Measurements from ENCODE around the gene MMP21. TPM values are rescaled to one million over a fixed set of nuclear protein-coding genes. Genes with fewer than 3 reads are reported as not detected.

Gene MMP21
- total and polyA plus RNA-seq, 2 of the 13 experiments (the other 11 are each of a cell fraction or from before 2014, with no cell fraction given), result not detected

GRCh38 chr10:125823663-125824251 is 48.1 kb upstream of the MMP21 start (continued):
- no peak for TF ChIP-seq SAFB2 (CRISPR knock-in tag; IDR thresholded peaks at IDR 0.05; ENCODE audit: borderline replicate concordance, low read depth)
- TF ChIP-seq KDM5A (IDR thresholded peaks at IDR 0.05; ENCODE audit: borderline replicate concordance, low read length), result peak; percentile 79
- no peak for TF ChIP-seq ESRRA (CRISPR knock-in tag; IDR thresholded peaks at IDR 0.05; ENCODE audit: low read depth)
- no peak for TF ChIP-seq ZNF577 (CRISPR knock-in tag; IDR thresholded peaks at IDR 0.05; ENCODE audit: borderline replicate concordance, low read depth)

- WGBS (ENCODE audit: low lambda C conversion rate), result under 1% methylated on average over 48 of the region's 74 CpGs
- ChIA-PET CTCF (ENCODE audit: low intra/inter-chr PET ratio, low total read pairs) (no interaction called here), POLR2A (interaction anchor here (0.9 to 2.0 kb wide), 5 partner anchors 9 to 45 kb away, joined by 3 to 9 read pairs (median 5); no protein-coding TSS in a partner anchor)
- intact Hi-C loops (cut with micrococcal nuclease; ENCODE audit: unreplicated experiment) (loop anchor here (10.0 kb wide), 2 partner anchors 48 to 78 kb away; partner anchors contain the start of gene MMP21), in situ Hi-C loops (cut with HindIII; ENCODE audit: extremely low pct_ligation_motif_present, low pct_unique_long_range_greater_than_20kb) (no loop called here)
- Histone ChIP-seq H3K27ac (ENCODE audit: extremely low read length, insufficient read depth, low read length) (peak within 1 kb of the TSS; percentile 95), H3K27me3 (ENCODE audit: control insufficient read depth in 1 of 2, insufficient read depth in 2 of 2, low read length in 2 of 2) (no peaks in the 10 kb centered on the region; a peak in 1 of 5 replicates), H3K4me1 (ENCODE audit: insufficient read depth, low read length) (peaks cover 52% of the 10 kb centered on the region), H3K9ac (ENCODE audit: insufficient read depth, low read depth, low read length) (peak within 1 kb of the TSS; percentile 98), H3K9me3 (ENCODE audit: low read length) (no peaks in the 10 kb centered on the region), H4K20me1 (ENCODE audit: insufficient read depth, low read length) (peaks cover 10% of the 10 kb centered on the region; the same call in 1 of the 2 replicates), H3K79me2 (ENCODE audit: insufficient read depth, low read length) (peaks cover 45% of the 10 kb centered on the region), H2AFZ (ENCODE audit: low read length) (peak within 1 kb of the TSS; percentile 100), H3K4me2 (ENCODE audit: low read depth, low read length) (peak within 1 kb of the TSS; percentile 85), H3K36me3 (replicated peaks in 1 of 2; ENCODE audit: control insufficient read depth in 1 of 2, insufficient read depth in 2 of 2, low read length in 2 of 2) (peaks cover 11 to 12% of the 10 kb centered on the region in 2 experiments), H3K4me3 (replicated peaks in 1 of 3; ENCODE audit: insufficient read depth in 1 of 3, low read depth in 2 of 3, low read length in 3 of 3) (peak within 1 kb of the TSS; percentile 89 to 92 (median 91))
- BruUV-seq (replicated peaks), result no TSS peak
- DNase-seq (ENCODE audit: low spot score) (peak; percentile 85), FAIRE-seq (no peak), ATAC-seq (peak; percentile 87)
- TF ChIP-seq FOSL2 (CRISPR knock-in tag; IDR thresholded peaks at IDR 0.05), result no peak
- TF ChIP-seq, protein P1, sequence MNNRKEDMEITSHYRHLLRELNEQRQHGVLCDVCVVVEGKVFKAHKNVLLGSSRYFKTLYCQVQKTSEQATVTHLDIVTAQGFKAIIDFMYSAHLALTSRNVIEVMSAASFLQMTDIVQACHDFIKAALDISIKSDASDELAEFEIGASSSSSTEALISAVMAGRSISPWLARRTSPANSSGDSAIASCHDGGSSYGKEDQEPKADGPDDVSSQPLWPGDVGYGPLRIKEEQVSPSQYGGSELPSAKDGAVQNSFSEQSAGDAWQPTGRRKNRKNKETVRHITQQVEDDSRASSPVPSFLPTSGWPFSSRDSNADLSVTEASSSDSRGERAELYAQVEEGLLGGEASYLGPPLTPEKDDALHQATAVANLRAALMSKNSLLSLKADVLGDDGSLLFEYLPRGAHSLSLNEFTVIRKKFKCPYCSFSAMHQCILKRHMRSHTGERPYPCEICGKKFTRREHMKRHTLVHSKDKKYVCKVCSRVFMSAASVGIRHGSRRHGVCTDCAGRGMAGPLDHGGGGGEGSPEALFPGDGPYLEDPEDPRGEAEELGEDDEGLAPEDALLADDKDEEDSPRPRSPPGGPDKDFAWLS (CRISPR knock-in tag; IDR thresholded peaks at IDR 0.05; ENCODE audit: borderline replicate concordance), result no peak
- no peak for TF ChIP-seq CREBL2 (CRISPR knock-in tag; IDR thresholded peaks at IDR 0.05; ENCODE audit: borderline replicate concordance)
- TF ChIP-seq PATZ1 (CRISPR knock-in tag; IDR thresholded peaks at IDR 0.05), result no peak
- no peak for TF ChIP-seq RBAK (CRISPR knock-in tag; IDR thresholded peaks at IDR 0.05)
- TF ChIP-seq SAP130 (CRISPR knock-in tag; IDR thresholded peaks at IDR 0.05; ENCODE audit: low read depth), result peak; percentile 88
- TF ChIP-seq, protein P2, sequence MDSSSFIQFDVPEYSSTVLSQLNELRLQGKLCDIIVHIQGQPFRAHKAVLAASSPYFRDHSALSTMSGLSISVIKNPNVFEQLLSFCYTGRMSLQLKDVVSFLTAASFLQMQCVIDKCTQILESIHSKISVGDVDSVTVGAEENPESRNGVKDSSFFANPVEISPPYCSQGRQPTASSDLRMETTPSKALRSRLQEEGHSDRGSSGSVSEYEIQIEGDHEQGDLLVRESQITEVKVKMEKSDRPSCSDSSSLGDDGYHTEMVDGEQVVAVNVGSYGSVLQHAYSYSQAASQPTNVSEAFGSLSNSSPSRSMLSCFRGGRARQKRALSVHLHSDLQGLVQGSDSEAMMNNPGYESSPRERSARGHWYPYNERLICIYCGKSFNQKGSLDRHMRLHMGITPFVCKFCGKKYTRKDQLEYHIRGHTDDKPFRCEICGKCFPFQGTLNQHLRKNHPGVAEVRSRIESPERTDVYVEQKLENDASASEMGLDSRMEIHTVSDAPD (CRISPR knock-in tag; IDR thresholded peaks at IDR 0.05), result no peak
- peak; percentile 91 for TF ChIP-seq ZBTB7A (CRISPR knock-in tag; IDR thresholded peaks at IDR 0.05)
- TF ChIP-seq HNRNPUL1 (IDR thresholded peaks at IDR 0.05; ENCODE audit: low read depth, low read length), result no peak
- TF ChIP-seq PREB (CRISPR knock-in tag; IDR thresholded peaks at IDR 0.05), result no peak
Measured at GRCh38 chr10:125822878-125823662, 47.4 kb upstream of the MMP21 start, which contains the start of the genes BCCIP and UROS. Gene BCCIP, plus strand, starts transcription at chr10:125823546. Its CDS starts 12 bp downstream, at chr10:125823558. Gene UROS, minus strand, starts transcription at chr10:125823258. Its CDS starts 6,759 bp downstream, at chr10:125816499.
